GM21576 (cell line): Measurements from ENCODE around the gene CDHR1.
"Not testable (repeated sequence)": the region's sequence is repeated elsewhere in the genome, so short reads cannot be mapped to it uniquely, and the experiment has no call there.

Source experiments
- ATAC-seq: cut with Tn5 transposase; IDR thresholded peaks from one replicate; pipeline ENCODE4 v1.9.1; 2021; ENCODE audit warnings: mild to moderate bottlenecking, moderate library complexity; ENCODE audit not compliant: unreplicated experiment

Gene CDHR1

GRCh38 chr10:84194424-84195043, at the start of gene CDHR1:
Gene CDHR1, plus strand, starts transcription at chr10:84194537. Its CDS starts 224 bp downstream, at chr10:84194761.
- peak; percentile 81 for ATAC-seq

- ATAC-seq = no peak
These were observed 47.0 kb upstream of the CDHR1 start for GRCh38 chr10:84147347-84147746.

- peak; percentile 68 for ATAC-seq
These were observed 46.2 kb upstream of the CDHR1 start for GRCh38 chr10:84148006-84148597.

- no peak for ATAC-seq
These were observed 44.5 kb upstream of the CDHR1 start for GRCh38 chr10:84149854-84150253.

GRCh38 chr10:84152769-84153168, 41.6 kb upstream of the CDHR1 start:
- no peak for ATAC-seq

GRCh38 chr10:84155521-84155920, 38.8 kb upstream of the CDHR1 start:
- no peak for ATAC-seq

GRCh38 chr10:84156009-84156408, 38.3 kb upstream of the CDHR1 start:
- no peak for ATAC-seq

- ATAC-seq = peak; percentile 48
These were observed 37.6 kb upstream of the CDHR1 start for GRCh38 chr10:84156768-84157167.

- ATAC-seq = no peak
These were observed 36.3 kb upstream of the CDHR1 start for GRCh38 chr10:84158061-84158460.

GRCh38 chr10:84158550-84158949, 35.8 kb upstream of the CDHR1 start:
- ATAC-seq = no peak

- ATAC-seq = no peak
These were observed 35.2 kb upstream of the CDHR1 start for GRCh38 chr10:84159076-84159685.

GRCh38 chr10:84160663-84161362, 33.5 kb upstream of the CDHR1 start:
- no peak for ATAC-seq

GRCh38 chr10:84163996-84164395, 30.3 kb upstream of the CDHR1 start:
- ATAC-seq = no peak

- no peak for ATAC-seq
These were observed 29.9 kb upstream of the CDHR1 start for GRCh38 chr10:84164442-84164841.

- ATAC-seq = peak; percentile 42
These were observed 27.6 kb upstream of the CDHR1 start for GRCh38 chr10:84166620-84167288.

- ATAC-seq = peak; percentile 15
These were observed 27.1 kb upstream of the CDHR1 start for GRCh38 chr10:84167289-84167653.

- ATAC-seq = not testable (repeated sequence)
These were observed 26.0 kb upstream of the CDHR1 start for GRCh38 chr10:84168382-84168781.

GRCh38 chr10:84171237-84171636, 23.1 kb upstream of the CDHR1 start:
- ATAC-seq = not testable (repeated sequence)

- peak; percentile 15 for ATAC-seq
These were observed 22.5 kb upstream of the CDHR1 start for GRCh38 chr10:84171700-84172466.
